ENCODE data around the gene GON4L.

Gene GON4L

DNA sequence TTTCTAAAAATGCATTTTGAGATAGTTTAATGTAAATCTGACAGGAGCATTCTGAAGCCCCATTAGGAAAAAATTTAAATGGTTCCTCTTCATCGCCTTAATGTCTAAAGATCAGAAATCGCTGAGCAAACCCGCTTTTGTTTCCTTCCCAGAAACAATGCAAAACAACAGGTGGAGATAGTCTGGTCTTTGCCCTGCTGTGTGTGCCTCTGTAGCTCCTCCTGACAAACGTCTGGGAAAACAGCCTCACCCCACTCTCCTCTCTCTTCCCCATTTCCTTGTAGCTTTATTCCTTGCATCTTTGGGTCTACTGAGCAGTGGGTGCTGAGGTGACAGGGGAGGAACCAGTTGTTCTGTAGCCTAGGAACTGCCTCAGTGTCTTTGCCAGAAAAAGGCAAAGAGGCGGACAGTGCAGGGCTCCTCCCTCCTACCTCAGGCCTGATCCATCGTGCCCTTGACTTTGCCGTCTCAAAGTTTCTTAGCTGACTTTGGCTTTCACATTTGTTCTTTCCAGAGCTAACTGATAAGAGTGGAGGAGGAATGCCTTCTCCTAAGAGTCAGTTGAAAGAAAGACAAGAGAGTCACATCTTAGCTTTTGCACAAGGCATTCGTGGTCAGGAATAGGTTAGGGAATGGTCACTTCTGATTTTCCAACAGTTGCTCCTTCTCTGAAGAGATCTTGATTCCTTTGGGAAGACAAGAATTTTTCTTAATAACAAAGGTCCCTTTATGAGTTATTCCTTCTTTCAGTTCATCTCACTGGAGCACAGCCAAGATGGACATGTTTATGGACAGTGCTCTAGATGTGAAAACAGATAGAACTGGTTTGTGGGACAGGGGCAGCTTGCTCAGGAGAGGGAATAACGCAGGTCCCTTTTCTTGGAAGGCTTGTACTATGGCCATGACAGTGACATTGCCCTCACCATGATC is 27.3 kb upstream of the GON4L start:
- H3K4me1 Mint-ChIP-seq (ENCODE audit: low read depth), result no peaks in the 10 kb centered on the region
- no peaks in the 10 kb centered on the region for H3K9me3 Mint-ChIP-seq
- no peak overlapping the region for H3K4me3 Mint-ChIP-seq
- peaks cover 2% of the 10 kb centered on the region for H3K36me3 Mint-ChIP-seq (ENCODE audit: low read depth)
- H3K27me3 Mint-ChIP-seq, result no peaks in the 10 kb centered on the region
- DNase-seq, result no peak
- no peak overlapping the region for H3K27ac Mint-ChIP-seq

DNA sequence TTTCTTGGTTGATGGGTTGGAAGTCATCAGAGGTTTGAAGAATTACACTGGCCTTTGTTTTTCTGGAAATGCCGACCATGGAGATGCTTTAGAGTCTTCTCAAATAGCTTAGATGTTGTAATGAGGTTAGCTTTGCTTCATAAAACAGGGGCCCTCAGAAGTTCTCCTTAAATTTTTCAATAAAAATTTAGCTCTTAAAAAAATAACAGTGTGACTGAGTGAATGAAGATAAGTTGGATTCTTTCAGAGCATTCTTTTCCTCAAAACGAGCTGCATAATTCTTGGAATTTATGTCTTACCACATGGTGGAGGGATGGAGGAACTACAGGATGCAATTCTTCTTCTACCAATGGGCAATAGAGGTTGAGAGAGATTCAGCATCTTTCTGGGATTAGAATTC is 25.8 kb upstream of the GON4L start:
- no peaks in the 10 kb centered on the region for H3K9me3 Mint-ChIP-seq
- no peak overlapping the region for H3K27ac Mint-ChIP-seq
- H3K27me3 Mint-ChIP-seq, result no peaks in the 10 kb centered on the region
- DNase-seq, result no peak
- peaks cover 2% of the 10 kb centered on the region for H3K36me3 Mint-ChIP-seq (ENCODE audit: low read depth)
- H3K4me1 Mint-ChIP-seq (ENCODE audit: low read depth), result no peaks in the 10 kb centered on the region
- no peak overlapping the region for H3K4me3 Mint-ChIP-seq

DNA sequence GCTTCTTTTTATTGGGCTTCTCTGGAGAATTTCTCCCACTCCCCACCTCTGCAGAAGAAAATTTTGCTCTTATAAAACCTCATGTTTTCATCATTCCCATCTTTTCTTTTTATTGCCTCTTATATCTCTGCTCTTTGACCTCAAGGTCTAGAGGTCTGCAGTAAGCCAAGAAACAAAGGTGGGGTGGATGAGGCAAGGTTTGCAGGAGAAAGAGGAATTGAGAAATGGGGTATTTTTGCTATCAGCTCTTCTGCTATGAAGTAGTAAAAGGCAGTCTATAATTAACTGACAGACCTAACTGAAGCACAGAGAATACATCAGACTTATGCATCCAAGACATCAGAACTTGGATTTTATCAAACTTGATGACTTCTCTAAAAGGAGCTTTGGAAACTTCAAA is 25.2 kb upstream of the GON4L start:
- Mint-ChIP-seq H3K9me3 (no peaks in the 10 kb centered on the region), H3K27ac (no peak overlapping the region), H3K36me3 (ENCODE audit: low read depth) (peaks cover 2% of the 10 kb centered on the region), H3K4me1 (ENCODE audit: low read depth) (no peaks in the 10 kb centered on the region), H3K4me3 (no peak overlapping the region), H3K27me3 (no peaks in the 10 kb centered on the region)
- no peak for DNase-seq

DNA sequence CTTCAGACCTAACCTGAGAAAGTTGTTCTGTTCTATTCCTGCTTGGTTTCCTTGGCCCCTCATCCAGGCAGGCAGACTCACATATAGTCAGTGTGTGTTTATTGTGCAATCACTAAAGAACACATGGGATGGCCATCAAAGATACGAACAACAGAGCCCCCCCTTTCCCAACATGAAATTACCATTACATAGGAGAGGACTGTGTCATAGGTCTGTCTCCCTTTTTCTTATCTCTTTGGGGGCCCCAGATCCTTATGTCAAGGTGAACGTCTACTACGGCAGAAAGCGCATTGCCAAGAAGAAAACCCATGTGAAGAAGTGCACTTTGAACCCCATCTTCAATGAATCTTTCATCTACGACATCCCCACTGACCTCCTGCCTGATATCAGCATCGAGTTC is 23.9 kb upstream of the GON4L start:
- no peaks in the 10 kb centered on the region for H3K4me1 Mint-ChIP-seq (ENCODE audit: low read depth)
- no peaks in the 10 kb centered on the region for H3K9me3 Mint-ChIP-seq
- no peaks in the 10 kb centered on the region for H3K27me3 Mint-ChIP-seq
- no peak overlapping the region for H3K4me3 Mint-ChIP-seq
- H3K36me3 Mint-ChIP-seq (ENCODE audit: low read depth), result peaks cover 2% of the 10 kb centered on the region
- DNase-seq, result no peak
- H3K27ac Mint-ChIP-seq, result no peak overlapping the region

DNA sequence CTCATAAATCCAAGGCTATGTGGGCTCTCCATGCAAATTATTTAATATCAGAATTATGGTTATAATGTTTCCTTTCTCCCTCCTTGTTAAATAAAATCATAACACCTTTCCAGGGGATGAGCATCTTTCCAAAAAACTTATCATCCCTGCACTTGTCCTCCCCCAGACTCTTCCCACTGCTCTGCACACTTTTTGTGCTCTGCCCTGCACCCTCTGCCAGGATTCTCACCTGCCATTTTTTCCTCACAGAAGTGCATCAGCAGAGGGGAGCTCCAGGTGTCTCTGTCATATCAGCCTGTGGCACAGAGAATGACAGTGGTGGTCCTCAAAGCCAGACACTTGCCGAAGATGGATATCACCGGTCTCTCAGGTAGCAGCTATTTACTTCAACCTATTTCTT is 23.2 kb upstream of the GON4L start:
- Mint-ChIP-seq H3K4me3 (no peak overlapping the region), H3K4me1 (ENCODE audit: low read depth) (no peaks in the 10 kb centered on the region), H3K27me3 (no peaks in the 10 kb centered on the region), H3K36me3 (ENCODE audit: low read depth) (peaks cover 2% of the 10 kb centered on the region), H3K27ac (no peak overlapping the region), H3K9me3 (no peaks in the 10 kb centered on the region)
- no peak for DNase-seq

DNA sequence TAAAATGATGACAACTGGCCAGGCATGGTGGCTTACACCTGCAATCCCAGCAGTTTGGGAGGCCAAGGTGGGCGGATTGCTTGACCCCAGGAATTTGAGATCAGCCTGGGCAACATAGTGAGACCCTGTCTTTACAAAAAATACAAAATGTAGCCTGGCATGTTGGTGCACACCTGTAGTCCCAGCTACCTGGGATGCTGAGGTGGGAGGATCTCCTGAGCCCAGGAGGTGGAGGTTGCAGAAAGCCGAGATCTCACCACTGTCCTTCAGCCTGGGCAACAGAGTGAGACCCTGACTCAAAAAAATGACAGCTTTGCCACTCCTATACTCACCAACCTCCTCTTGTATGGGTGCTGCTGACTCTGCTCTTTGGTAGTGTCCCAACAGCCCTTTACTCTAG is 20.9 kb upstream of the GON4L start:
- Mint-ChIP-seq H3K4me1 (ENCODE audit: low read depth) (no peaks in the 10 kb centered on the region), H3K27ac (no peak overlapping the region), H3K36me3 (ENCODE audit: low read depth) (peaks cover 2% of the 10 kb centered on the region)

DNA sequence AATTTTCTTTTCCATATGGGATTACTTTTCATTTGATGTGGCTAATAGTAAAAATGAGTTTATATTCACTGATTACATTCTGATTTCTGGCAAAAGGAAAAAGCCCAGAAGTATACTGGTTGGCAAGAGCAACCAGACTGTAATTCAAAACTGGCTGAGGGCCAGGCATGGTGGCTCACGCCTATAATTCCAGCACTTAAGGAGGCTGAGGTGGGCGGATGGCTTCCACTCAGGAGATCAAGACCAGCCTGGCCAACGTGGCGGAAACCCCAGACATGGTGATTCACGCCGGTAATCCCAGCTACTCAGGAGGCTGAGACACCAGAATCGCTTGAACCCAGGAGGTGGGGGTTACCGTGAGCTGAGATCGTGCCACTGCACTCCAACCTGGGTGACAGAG is 16.8 kb upstream of the GON4L start:
- H3K4me1 Mint-ChIP-seq (ENCODE audit: low read depth), result no peaks in the 10 kb centered on the region
- H3K27me3 Mint-ChIP-seq, result no peaks in the 10 kb centered on the region
- no peak overlapping the region for H3K4me3 Mint-ChIP-seq
- DNase-seq, result no peak
- no peak overlapping the region for H3K27ac Mint-ChIP-seq
- no peaks in the 10 kb centered on the region for H3K36me3 Mint-ChIP-seq (ENCODE audit: low read depth)
- H3K9me3 Mint-ChIP-seq, result no peaks in the 10 kb centered on the region

More for the DNA sequence above, 20.9 kb upstream of the GON4L start:
- DNase-seq, result no peak
- no peaks in the 10 kb centered on the region for H3K27me3 Mint-ChIP-seq
- no peak overlapping the region for H3K4me3 Mint-ChIP-seq
- no peaks in the 10 kb centered on the region for H3K9me3 Mint-ChIP-seq

DNA sequence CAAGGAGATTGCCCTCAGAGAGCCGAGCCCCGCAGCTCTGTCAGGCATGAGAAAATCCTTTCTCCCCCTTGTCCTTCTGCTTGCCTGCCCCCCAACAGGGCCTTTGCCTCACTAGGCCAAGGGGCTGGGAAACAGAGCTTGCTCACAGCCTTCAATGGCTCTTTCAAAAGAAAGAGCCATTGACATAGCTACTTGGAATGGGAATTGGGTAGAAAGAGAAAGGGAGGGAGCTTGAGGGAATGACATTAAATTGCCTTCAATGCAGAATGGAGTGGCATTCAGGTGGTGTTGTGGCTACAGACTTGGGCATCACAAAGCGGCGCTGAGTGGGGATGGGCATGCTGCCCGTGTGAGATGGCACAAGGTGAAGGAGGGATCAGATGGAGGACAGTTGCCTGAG is 15.5 kb upstream of the GON4L start:
- H3K27me3 Mint-ChIP-seq, result no peaks in the 10 kb centered on the region
- H3K36me3 Mint-ChIP-seq (ENCODE audit: low read depth), result no peaks in the 10 kb centered on the region
- no peak overlapping the region for H3K27ac Mint-ChIP-seq
- no peak overlapping the region for H3K4me3 Mint-ChIP-seq
- no peaks in the 10 kb centered on the region for H3K4me1 Mint-ChIP-seq (ENCODE audit: low read depth)
- H3K9me3 Mint-ChIP-seq, result no peaks in the 10 kb centered on the region
- no peak for DNase-seq

DNA sequence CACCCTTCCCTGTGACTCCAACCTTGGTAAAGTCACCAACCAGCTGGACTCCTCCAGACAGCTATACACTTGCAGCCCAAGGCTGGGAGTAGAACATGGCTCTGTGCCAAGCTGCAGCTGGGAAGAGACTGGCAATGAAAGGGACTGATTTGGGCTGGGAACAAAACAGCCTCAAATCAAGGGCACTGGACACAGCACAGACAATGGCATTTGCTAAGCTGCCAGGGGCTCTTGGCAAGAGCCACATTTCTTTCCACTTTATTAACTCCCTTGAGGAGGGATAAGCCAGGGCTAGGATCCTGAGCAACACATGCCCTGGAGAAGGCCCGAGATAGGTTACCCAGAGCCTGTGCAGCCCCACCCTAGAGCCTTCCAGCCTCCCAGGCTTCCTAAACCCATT is 14.4 kb upstream of the GON4L start:
- H3K36me3 Mint-ChIP-seq (ENCODE audit: low read depth), result no peaks in the 10 kb centered on the region
- no peaks in the 10 kb centered on the region for H3K27me3 Mint-ChIP-seq
- no peak for DNase-seq
- no peaks in the 10 kb centered on the region for H3K4me1 Mint-ChIP-seq (ENCODE audit: low read depth)
- no peak overlapping the region for H3K27ac Mint-ChIP-seq
- no peak overlapping the region for H3K4me3 Mint-ChIP-seq
- H3K9me3 Mint-ChIP-seq, result no peaks in the 10 kb centered on the region

DNA sequence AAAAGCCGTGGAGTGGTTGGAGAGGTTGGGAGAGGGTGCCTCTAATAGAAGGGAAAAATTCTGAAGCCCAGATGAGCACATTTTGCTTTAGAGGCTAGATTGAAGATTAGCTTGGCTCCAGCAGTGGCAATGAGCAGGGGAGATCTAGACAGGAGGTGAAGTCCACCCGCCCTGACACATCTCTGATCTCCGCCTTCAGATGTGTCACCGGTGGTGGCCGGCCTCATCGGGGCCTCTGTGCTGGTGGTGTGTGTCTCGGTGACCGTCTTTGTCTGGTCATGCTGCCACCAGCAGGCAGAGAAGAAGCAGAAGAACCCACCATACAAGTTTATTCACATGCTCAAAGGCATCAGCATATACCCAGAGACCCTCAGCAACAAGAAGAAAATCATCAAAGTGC is 10.8 kb upstream of the GON4L start:
- Mint-ChIP-seq H3K4me1 (ENCODE audit: low read depth) (no peaks in the 10 kb centered on the region), H3K27me3 (no peaks in the 10 kb centered on the region), H3K27ac (no peak overlapping the region), H3K9me3 (no peaks in the 10 kb centered on the region), H3K36me3 (ENCODE audit: low read depth) (no peaks in the 10 kb centered on the region), H3K4me3 (no peak overlapping the region)
- no peak for DNase-seq

DNA sequence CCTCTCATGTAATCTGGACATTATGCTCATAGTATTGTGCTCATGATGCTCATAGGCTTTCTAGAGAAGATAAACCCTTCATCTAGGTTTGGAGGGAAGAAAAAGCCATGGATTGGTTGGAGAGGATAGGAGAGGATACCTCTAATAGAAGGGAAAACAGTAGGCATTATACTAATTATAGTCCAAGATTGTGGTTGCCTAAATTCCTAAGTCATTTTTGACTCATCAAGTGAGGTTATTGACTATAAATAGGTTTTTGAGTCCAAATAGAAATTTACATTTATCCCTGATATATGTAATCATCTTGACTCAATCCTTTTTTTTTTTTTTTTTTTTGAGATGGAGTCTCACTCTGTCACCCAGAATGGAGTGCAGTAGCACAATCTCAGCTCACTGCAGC is 7.4 kb upstream of the GON4L start:
- Mint-ChIP-seq H3K4me3 (no peak overlapping the region), H3K4me1 (ENCODE audit: low read depth) (peaks cover 17% of the 10 kb centered on the region), H3K27ac (no peak overlapping the region), H3K27me3 (peaks cover 11% of the 10 kb centered on the region), H3K9me3 (no peaks in the 10 kb centered on the region), H3K36me3 (ENCODE audit: low read depth) (peaks cover 3% of the 10 kb centered on the region)
- DNase-seq, result no peak

DNA sequence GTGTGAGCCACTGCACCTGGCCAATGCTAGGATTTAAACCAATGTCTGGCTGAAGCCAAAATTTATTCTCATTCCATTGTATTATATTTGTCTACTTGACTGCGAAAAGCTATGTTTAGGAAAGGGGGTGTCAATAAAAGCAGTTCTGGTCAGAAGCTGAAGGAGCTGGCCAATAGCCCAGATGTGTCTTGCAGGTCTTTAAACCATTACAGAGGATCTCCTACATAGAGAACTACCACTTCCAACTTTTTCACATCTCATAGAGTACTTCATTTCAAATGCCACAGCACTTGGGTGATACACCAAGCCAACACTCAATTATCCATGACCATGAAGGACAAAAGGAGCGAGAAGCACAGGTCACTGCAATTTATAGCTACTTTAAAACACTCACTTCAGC is 4.9 kb upstream of the GON4L start:
- H3K4me3 Mint-ChIP-seq, result no peak overlapping the region
- H3K4me1 Mint-ChIP-seq (ENCODE audit: low read depth), result peaks cover 41% of the 10 kb centered on the region
- peaks cover 5% of the 10 kb centered on the region for H3K36me3 Mint-ChIP-seq (ENCODE audit: low read depth)
- no peaks in the 10 kb centered on the region for H3K9me3 Mint-ChIP-seq
- H3K27me3 Mint-ChIP-seq, result peaks cover 12% of the 10 kb centered on the region
- no peak for DNase-seq
- H3K27ac Mint-ChIP-seq, result no peak overlapping the region

DNA sequence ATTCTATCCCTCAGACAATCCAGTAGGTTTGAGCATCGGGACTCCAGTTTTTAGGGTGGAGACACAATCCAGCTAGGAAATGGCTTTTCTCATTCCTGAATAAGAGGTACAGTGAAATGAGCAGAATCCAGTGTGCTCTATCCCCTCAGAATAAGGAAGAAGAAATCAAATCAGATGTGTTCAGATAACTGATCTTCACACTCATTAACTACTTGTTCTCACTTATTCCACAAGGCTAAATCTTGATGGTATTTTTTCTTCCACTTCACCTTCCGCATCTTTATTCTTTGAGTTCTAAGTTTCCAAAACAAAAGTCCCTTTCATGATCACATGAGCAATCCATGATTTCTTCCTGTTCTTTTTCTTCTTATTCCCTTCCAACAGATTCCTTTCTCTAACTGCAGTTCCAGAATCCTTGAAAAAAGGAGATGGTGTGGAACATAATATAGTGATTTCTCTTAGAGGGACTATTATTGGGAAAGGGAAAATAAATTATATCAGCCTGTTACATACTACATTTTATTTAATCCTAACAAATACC is 4.0 kb upstream of the GON4L start:
- DNase-seq, result no peak
- Mint-ChIP-seq H3K9me3 (no peaks in the 10 kb centered on the region), H3K27me3 (peaks cover 12% of the 10 kb centered on the region), H3K4me1 (ENCODE audit: low read depth) (peaks cover 47% of the 10 kb centered on the region), H3K36me3 (ENCODE audit: low read depth) (peaks cover 12% of the 10 kb centered on the region), H3K27ac (peak overlapping the region; percentile 98), H3K4me3 (peak overlapping the region; percentile 99)

DNA sequence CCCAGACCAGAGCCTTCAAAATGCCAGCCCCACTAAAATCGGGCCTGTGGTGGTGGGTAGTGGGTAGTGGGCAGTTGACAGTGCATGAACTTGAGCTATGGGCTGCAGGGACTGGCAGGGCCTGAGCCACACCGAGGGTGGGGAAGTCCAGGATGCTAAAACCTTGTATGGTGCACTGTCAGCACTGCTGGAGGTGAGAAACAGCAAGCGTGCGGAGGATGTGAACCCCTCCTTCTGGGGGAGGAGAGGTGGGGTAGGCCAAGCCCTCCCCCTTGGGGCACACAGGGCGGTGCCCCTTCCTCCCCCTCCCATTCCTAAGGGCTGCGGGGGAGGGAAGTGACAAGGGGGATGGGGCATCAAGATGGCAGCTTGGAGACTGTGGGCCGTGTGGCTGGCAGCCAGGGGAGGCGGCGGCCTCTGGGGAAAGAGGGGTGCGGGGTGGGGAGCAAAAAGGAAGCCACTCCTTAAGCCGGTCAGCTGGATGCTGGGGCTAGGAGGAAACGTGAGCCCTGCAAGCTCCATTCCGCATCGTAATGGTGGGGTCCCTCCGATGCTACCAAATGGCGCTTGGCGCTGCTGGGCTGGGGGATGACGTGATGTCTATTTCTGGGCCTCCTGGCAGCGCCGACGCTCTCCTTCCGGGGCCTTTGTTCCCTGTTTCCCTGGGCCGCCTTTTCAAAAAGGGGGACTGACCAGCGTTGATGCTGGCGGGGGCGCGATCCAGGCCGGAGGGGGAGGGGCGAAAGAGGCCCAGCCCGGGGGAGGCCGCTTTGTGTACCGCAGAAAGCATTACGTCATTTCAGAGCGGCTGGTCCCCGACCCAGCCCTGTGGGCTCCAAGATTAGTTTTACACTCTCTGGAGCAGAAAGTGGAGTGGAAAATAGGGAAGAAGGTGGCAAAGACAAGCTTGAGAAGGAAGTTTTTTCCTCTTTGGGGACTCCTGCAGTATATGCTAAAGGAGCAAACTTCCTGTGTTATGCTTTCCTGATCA is 3.2 kb upstream of the GON4L start:
- H3K9me3 Mint-ChIP-seq, result no peaks in the 10 kb centered on the region
- H3K4me1 Mint-ChIP-seq (ENCODE audit: low read depth), result peaks cover 53% of the 10 kb centered on the region
- H3K27ac Mint-ChIP-seq, result peak overlapping the region; percentile 98
- peaks cover 18% of the 10 kb centered on the region for H3K36me3 Mint-ChIP-seq (ENCODE audit: low read depth)
- peaks cover 12% of the 10 kb centered on the region for H3K27me3 Mint-ChIP-seq
- peak overlapping the region; percentile 99 for H3K4me3 Mint-ChIP-seq
- peak; percentile 68 for DNase-seq
